HG03378 (cell line): ENCODE measurements around the gene GRIK4.

ENCODE experiments used
- ATAC-seq: cut with Tn5 transposase; IDR thresholded peaks from one replicate; pipeline ENCODE4 v1.9.1; 2021; ENCODE audit warnings: mild to moderate bottlenecking, moderate library complexity; ENCODE audit not compliant: unreplicated experiment

Gene GRIK4

DNA sequence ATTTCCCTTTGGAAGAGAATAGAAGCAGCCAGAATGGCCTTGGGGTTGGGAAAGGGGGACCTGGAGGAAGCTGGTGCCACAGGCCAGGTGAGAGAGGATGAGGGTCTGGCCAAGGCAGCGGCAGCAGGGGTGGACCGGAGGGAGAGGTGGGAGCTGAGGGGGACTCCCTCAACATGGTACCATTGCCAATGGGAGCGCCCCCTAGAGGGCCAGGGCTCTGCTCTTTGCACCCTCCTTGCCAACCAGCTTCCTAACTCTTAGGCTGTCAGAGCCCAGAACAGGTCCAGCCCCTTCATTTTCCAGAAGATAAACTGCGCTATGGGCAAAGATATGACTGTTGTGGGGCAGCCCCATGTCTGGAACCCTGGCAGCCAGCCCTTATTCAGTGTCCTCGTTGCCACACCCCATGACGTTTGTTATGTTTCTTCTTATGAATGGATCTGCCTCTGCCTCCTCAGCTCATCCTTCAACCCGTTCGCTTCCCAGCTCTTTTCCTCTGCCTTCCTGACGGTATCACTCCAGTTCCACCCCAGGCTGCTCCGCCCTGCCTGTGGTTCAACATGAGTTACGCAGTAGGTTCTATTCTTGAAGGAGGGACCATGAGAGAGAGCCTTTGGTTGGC lies 185.2 kb downstream of the GRIK4 start:
- no peak for ATAC-seq

DNA sequence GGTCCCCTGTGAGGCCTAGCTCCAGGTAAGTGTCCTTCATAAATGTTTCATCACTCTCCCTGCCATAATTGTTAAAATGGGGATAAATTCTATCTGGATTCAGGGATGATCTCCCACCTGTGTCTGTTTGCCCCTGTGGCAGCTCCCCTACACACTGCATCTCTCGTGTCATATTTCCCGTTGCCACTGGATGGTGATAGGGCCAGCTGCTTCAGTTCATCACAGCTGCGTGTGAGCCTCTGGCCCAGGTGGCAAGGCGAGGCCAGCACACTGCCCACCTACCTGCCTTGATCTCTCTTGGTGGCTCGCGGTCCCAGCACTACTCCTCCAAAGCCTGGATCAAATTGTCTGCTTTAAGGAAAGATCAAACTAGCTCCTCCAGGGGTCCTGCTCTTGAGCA lies 187.4 kb downstream of the GRIK4 start:
- no peak for ATAC-seq

DNA sequence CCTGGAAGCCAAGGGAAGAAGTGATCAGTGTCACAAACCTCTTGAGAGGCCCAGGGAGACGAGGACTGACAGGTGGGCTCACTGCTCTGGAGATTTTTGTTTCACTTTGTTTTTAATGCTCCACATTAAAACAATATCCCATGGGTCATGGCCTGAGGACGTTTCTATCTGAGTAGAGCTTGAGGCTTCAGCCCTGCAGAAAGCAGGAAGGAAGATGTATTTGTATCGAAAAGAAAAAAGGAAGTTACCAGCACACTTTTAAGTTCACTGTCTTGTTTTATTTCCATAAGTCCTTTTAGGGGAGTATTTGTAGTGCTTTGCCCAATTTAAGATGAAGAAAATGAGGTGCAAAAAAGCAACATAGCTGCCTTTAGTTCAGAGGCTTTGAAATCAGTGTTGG lies 191.1 kb downstream of the GRIK4 start:
- ATAC-seq = no peak

DNA sequence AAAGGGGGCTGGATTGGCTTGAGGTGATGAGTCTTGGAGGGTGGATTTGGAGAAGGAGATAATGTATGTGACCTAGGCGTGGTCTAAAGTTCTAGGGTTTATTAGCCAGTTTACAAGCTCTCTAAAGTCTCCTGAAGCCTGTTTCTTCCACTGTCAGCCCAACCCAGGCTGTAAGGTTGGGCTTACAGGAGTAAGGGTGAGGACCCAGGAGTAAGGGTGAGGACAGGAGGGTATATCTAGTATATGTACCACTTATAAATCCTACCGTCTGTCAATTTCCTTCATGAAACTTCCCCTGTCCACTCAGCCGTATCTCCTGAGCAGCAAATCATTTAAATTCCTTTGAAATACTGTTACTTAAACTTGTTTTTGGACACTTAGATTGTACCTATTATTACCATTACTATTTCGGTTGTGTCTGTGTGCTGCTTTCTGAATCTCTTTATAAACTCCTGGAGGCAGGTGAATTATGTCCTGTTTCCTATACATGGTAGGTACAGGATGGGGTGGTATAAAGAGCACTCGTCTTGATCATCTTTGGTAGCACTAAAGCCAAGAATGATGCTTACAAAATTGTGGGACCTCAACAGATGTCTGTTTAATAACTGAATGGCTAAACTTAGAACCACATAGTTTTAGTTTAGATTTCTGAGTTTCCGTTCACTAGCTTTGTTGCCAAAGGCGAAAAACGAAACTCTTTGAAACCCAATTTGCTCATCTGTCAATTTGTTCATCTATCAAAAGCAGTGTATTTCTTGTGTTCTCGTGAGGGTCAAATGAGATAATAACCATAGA lies 192.0 kb downstream of the GRIK4 start:
- ATAC-seq = peak; percentile 64

DNA sequence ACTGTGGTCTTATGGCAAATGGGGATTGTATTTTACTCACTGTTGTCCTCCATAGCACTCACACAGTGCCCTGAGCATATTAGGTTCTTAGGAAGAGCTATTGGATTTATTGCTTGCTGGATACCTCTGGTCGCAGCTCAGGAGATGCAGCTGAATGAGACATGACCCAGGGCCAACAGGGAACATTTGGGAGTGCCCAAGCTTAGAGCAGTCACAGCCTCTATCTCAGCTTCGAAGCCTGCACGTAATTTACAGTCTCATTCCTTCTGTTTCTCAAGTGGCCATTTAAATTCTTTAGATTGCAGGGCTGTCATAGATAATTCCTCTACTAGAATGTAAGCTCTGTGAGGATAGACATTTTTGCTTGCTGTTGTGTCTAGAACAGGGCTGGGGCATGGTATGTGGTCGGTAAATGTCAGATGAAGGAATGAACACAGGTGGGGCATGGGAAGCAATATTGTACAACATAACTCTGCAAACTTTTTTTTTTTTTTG lies 192.8 kb downstream of the GRIK4 start:
- ATAC-seq = peak; percentile 25

DNA sequence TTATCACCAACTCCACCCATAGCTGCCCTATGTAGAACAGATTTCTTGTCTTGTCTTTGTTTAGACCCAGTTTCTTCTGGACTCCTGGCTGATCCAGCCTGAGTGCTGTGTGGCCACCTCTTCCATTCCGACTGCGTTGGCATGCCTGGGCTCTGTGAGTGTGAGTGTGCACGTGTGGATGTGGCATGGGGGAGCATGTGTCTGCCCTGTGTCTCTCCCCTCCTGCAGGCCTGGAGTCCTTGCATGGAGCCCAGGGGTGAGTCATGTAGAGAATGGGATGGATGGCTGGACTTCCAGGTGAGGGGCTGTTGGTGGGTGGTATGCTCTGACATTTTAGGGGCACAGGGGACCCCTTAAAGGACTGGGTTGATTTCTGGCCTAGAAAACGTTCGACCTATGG lies 194.7 kb downstream of the GRIK4 start:
- no peak for ATAC-seq

DNA sequence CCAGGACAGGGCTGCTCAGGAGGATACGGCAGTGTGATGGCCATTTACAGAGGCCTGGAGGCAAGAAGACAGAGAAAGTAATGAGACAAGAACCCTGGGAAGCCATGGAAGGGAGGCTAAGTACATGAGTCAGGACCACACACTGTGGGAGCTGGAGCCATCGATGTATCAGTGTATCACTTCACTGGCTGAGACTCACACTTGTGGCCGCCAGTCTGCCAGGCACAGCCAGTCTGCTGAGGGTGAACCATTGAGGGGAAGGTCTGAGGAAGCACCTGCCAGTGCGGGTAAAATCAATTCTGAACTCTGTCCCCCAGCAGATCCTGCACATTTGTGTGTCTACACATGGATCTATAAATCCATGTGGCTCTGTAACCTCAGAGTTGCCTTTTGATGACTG lies 195.6 kb downstream of the GRIK4 start:
- ATAC-seq = no peak

DNA sequence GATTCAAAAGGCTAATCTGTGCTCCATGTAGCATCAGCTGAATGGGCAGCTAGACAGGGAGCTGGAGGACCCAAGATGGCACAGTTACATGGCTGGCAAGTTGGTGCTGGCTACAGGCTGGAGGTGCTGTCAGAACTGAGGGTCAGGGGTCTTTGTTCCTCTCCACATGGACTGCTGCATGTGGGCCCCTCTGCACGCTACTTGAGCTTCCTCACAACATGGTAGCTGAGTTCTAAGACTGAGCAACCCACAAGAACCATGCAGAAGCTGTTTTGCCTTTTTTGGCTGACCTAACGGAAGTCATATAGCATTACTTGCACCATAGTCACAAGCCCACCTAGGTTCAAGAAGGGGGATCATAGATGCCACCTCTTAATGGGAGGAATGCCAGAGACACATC lies 196.1 kb downstream of the GRIK4 start:
- ATAC-seq = no peak

DNA sequence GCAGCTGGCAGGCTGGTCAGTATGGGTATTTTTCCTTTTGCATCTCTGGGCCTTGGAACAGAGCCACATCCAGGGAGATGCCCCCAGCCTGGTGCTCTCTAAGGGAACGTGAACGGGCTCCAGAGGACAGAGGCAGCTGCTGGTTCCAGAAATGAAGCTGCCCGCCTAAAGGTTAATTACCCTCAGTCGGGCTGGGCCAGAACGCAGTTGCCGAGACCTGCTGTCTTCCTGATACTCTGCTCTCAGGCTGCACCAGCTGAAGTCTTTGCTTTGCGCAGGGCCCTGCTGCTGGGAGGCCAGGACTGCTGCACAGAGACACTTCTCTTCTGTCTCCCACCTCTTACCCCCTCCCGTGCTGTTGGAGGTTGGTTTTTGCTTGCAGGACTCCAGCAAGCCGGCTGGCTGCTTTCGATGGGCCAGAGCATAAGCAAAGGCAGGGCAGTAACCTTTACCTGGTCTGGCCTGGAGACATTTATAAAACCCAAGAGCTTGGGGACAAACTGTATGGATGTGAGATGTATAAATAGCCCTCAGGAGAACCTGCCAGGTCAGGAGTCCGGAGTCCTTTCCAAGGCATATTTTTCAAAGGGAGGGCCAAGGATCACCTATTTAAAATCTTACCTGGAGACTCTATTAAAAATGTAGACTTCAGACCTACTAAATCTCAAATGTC lies 197.1 kb downstream of the GRIK4 start:
- no peak for ATAC-seq

DNA sequence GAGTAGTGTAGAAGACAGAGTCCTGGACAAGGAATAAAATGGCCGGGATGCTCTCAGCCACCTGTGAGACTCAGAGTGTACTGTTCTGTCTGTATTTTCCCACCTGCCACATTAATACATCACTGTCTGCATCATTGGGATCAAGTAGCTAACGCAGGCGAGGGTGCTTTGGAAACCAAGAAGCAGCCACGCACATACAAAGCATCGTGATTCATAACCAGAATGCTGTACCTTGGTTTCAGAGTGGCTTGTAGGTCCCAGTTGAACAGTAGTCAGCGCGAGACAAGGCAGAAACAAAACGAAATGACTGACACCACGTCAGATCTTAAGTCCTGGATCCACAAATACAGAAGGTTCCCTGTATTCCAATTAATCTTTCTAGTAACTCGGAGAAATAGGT lies 198.3 kb downstream of the GRIK4 start:
- peak; percentile 79 for ATAC-seq

DNA sequence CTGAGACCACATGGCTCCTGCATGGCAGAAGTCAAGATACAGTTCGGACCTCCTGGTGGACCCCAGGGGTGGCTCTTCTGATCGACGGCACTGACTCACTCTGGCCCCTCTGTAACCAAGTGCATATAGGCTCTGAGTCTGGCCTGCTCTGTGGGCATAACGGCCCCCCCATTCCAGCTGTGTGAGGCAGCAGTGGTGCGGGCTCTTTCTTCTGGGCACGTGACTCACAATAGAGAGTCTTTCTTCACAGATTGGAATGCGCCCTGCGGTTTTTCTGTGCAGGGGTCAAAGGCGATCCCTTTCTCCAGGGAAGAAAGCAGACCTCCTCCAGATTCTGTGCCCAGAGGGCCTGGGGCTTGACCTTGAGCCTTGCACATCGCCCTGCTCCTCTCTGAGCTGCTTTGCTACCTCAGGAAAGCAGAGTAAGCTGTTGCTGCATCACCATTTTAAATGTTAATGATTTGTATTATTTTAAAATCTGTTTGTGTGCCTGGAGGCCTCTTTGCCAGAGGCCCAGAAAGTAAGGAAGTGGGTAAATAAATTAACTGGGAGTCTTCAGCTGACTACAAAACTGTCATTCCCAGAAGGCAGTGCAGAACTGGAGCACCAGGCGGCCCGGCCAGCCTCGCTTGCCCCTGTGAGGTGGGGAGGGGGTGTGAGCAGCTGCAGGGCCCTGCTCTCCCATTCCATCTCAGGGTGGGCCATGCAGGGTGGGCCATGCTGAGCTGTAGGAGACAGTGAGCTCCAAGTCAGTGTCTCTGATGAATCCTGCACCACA lies 199.0 kb downstream of the GRIK4 start:
- no peak for ATAC-seq

DNA sequence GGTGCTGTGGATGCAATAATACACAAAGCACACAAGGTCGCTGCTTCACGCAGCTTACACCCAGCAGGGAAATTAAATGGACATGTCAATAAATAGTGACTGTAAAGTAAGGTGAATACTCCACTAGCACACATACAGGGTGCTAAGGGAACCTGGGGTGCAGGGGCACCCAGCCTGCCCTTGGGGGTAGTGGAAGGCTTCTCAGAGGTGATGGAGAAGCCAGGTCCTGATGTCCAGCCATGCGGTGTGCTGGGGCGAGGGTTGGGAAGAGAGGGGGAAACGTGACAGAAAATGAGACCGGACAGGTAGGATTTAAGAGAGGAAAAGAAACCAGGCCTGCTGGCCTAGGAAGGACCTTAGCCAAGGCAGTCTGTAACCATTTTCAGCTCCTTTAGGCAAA lies 200.5 kb downstream of the GRIK4 start:
- no peak for ATAC-seq

DNA sequence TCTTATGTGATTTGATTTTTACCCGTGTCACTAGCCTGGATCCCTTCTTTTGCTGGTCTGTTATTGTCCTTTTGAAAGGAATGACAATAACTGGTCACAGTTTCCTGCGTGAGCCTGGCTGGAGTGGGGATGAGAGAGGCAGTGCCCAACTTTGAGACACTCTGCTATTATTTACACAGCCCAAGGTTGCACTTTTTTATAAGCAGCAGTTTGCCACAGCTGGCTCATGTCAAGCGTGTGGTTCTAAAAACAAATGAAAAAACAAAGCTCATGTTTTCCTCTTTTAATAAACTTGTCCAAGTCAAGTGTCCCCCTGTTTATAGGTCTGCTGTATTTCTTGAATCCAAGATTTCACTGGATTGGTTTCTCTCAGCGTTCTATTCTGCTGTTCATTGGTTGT lies 201.3 kb downstream of the GRIK4 start:
- ATAC-seq = no peak

DNA sequence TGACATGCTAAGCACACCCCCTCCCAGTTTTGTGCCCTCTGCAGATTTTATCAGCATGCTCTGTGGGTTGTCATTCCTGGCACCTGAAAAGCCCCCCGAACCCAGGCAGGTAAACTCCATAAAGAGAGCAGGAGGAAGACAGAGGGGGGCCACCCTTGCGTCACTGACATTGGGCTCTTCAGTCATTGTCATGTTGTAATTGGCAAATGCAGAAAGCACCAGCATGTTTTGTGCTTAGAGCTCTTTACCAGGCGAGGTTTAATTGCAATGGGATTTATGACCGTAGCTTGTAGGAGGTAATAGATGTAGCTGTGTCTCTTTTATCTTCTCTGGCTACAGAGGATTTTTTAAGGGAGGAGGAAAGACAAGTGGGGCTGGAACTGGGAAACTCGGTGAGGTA lies 201.7 kb downstream of the GRIK4 start:
- ATAC-seq = no peak

DNA sequence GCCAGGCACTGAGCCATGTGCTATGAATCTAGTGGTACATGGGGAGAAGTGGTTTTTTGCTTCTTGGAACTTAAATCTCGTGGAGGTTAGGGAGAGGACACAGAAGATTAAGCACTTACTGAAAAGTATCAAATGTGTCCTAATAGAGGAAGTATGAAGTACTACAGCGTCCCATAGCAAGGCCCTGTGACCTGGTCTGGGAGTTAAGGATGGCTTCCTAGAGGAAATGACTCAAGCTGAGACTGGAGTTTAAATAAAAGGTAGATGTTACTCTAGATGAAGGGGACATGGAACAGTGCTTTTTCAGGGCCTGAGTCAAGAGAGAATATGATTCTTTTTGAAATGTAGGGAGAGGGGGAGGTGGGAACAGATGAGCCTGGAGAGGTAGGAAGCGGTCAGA lies 202.9 kb downstream of the GRIK4 start:
- ATAC-seq = no peak

DNA sequence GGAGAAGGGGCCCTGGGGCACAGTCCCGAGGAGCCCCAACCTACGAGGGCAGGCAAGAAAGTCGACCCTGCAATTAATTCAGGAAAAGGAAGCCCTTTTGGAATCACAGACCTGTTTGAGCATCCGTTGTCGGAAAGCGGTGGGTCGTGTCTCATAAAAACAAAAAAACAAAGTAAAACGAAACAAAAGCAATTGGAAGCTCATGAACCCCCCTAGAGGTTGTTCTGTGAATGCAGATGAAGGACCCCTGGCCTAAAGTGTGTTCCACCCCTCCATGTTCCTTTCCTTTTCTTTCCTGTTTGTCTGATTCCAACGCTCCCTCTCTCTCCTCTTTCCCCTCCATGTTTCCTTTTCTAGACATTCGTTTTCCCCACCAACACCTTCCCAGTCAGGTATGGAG lies 203.7 kb downstream of the GRIK4 start:
- no peak for ATAC-seq

DNA sequence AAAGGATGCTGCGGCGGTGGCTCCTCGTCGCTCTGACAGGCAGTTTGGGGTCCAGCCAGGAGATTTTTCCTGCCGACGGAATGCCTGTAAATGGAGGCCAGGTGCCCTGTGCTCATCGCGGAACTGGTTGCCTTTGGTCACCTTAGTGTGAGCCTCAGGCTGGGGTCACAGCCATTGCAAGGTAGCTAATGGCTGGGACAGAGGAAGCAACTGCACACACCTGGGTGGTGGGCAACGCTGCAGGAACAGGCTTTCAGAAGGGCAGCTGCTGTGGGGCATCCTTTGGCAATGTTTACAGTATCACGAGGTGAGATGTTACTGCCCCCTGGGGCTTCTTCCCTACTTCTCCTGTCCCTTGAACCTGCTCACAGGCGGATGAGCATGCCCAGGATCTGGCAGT lies 205.5 kb downstream of the GRIK4 start:
- no peak for ATAC-seq

DNA sequence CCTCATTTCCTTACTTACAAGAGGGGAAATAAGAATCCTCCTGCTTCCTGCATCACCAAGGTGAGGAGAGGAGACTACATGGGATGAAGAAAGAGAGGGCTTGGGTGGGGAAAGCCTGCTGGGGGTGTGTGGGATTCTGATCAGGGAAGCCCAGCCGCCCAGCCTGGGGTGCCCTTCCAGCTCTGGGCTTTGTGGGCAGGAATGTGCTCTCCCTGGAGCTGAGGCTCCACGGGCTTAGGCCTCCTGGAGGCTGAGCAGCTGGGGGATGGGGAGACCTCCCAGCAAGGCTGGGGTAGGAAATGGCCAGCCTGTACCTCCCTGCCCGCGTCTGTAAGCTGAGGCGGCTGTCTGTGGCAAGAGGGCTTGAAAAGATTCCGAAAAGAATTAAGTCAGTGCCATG lies 206.1 kb downstream of the GRIK4 start:
- ATAC-seq = no peak

DNA sequence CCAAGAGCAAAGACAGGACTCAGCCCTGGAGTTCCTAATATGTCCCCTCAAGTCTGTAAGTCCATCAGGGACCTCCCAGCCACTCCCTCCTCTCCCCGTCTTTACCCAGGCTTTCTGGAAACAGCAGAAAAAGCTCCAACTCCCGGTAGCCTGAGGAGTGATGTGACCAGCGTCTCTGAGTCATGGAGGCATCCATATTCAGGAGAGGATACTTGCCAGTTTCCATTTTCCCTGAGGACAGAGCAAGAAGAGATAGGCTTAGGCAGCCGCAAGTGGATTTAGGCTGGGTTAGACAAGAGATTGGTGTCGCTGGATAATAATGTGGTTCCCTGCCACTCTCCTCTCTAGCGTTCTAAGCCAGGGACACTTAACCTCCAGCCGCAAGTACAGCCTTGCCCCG lies 206.6 kb downstream of the GRIK4 start:
- no peak for ATAC-seq

DNA sequence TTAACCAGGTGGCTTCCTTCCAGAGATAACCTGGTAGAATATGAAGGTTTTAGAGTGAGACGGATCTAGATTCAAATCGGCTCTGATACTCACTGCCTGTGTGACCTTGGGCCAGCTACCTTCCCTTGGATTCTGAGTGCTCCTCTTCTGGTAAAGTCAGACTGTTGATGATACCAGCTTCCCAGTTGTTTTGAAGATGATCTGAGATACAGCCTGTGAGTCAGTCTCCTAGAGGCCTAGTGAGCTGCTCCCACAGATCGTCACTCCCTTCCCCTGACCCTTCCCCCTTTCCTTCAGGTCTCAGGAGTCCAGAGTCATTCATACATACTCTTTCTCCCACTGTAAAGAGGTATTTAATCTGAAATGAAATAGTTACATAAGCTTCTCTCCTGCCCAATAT lies 207.8 kb downstream of the GRIK4 start:
- ATAC-seq = no peak

DNA sequence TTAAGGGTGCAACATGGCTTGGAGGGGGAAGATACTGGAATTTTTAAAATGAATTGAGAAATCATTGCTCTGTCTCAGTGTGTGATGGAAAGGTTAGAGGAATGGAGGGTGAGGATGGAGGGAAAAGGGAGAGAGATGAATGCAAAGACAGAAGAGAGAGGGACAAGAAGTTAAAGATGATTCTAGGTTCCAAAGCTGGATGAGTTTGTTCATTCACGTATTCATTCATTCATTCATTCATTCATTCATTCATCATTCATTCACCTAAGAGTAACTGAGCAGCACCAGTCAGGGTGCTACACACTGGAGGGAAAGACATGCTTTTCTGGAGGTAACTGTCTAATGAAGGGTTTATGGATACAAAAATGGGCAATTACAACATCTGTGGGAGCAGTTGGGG lies 209.2 kb downstream of the GRIK4 start:
- ATAC-seq = no peak
